ENCODE results near the gene LAMB1. TPM values are rescaled to one million over a fixed set of nuclear protein-coding genes. Genes with fewer than 3 reads are reported as not detected.
A peak's percentile ranks its signal among the peaks of the same experiment; 100 is the strongest.

The LAMB1 gene
- total RNA-seq, 4 donors from 2014 or later, result 43.9 to 84.8 (median 65.2) TPM

- TF ChIP-seq POLR2A (IDR thresholded peaks at IDR 0.05) (no peak), CTCF (IDR thresholded peaks at IDR 0.05) (no peak)
- 91 to 92% methylated on average over 3 of the region's 3 CpGs for WGBS, 2 donors
- DNase-seq (ENCODE audit: low spot score in 2 of 2), result no peak
- H3K4me3 ChIP-seq (ENCODE audit: low read depth, poor library complexity, severe bottlenecking), result no peak overlapping the region
- intact Hi-C loops (cut with DNase I; ENCODE audit: low total_unique reads), result no loop called here
Observed at GRCh38 chr7:107944411-107945169, 58.4 kb downstream of the LAMB1 start.

GRCh38 chr7:107943018-107943417, 59.9 kb downstream of the LAMB1 start:
- TF ChIP-seq POLR2A (IDR thresholded peaks at IDR 0.05) (no peak), CTCF (IDR thresholded peaks at IDR 0.05) (no peak)
- WGBS, 2 donors, result 91 to 93% methylated on average over 4 of the region's 4 CpGs
- intact Hi-C loops (cut with DNase I; ENCODE audit: low total_unique reads), result no loop called here

GRCh38 chr7:107940951-107941350, 62.0 kb downstream of the LAMB1 start:
- WGBS, 2 donors, result 93 to 96% methylated on average over 4 of the region's 4 CpGs

More at GRCh38 chr7:107943018-107943417, 59.9 kb downstream of the LAMB1 start:
- H3K4me3 ChIP-seq (ENCODE audit: low read depth, poor library complexity, severe bottlenecking), result no peak overlapping the region
- DNase-seq (ENCODE audit: low spot score in 2 of 2), result no peak

GRCh38 chr7:107939573-107940489, 63.1 kb downstream of the LAMB1 start:
- no peak for TF ChIP-seq CTCF (IDR thresholded peaks at IDR 0.05)
- no peak for TF ChIP-seq POLR2A (IDR thresholded peaks at IDR 0.05)
- intact Hi-C loops (cut with DNase I; ENCODE audit: low total_unique reads), result no loop called here
- WGBS, 2 donors, result 55 to 65% methylated on average over 12 to 16 of the region's 16 CpGs
- H3K4me3 ChIP-seq (ENCODE audit: low read depth, poor library complexity, severe bottlenecking), result no peak overlapping the region
- DNase-seq (ENCODE audit: low spot score in 2 of 2), result peak; percentile 43 to 90

More at GRCh38 chr7:107940951-107941350, 62.0 kb downstream of the LAMB1 start:
- no peak overlapping the region for H3K4me3 ChIP-seq (ENCODE audit: low read depth, poor library complexity, severe bottlenecking)
- no peak for TF ChIP-seq CTCF (IDR thresholded peaks at IDR 0.05)
- TF ChIP-seq POLR2A (IDR thresholded peaks at IDR 0.05), result no peak
- DNase-seq (ENCODE audit: low spot score in 2 of 2), result no peak
- intact Hi-C loops (cut with DNase I; ENCODE audit: low total_unique reads), result no loop called here

GRCh38 chr7:107938456-107939250, 64.3 kb downstream of the LAMB1 start:
- peak in 1 of 2 donors; percentile 83 for DNase-seq (ENCODE audit: low spot score in 2 of 2)
- intact Hi-C loops (cut with DNase I; ENCODE audit: low total_unique reads), result no loop called here
- H3K4me3 ChIP-seq (ENCODE audit: low read depth, poor library complexity, severe bottlenecking), result no peak overlapping the region
- TF ChIP-seq CTCF (IDR thresholded peaks at IDR 0.05) (no peak), POLR2A (IDR thresholded peaks at IDR 0.05) (no peak)
- 48% methylated on average over 6 of the region's 6 CpGs for WGBS, 2 donors

Measured in lower leg skin (tissue), 4 donors.